ENCODE results near the gene ZNF778. TPM values are rescaled to one million over a fixed set of nuclear protein-coding genes. Genes with fewer than 3 reads are reported as not detected.

The ZNF778 gene
- total and polyA plus RNA-seq, 2 of the 8 experiments (the other 6 are each of a cell fraction or from before 2014, with no cell fraction given) = 9.5 to 21.9 TPM

DNA sequence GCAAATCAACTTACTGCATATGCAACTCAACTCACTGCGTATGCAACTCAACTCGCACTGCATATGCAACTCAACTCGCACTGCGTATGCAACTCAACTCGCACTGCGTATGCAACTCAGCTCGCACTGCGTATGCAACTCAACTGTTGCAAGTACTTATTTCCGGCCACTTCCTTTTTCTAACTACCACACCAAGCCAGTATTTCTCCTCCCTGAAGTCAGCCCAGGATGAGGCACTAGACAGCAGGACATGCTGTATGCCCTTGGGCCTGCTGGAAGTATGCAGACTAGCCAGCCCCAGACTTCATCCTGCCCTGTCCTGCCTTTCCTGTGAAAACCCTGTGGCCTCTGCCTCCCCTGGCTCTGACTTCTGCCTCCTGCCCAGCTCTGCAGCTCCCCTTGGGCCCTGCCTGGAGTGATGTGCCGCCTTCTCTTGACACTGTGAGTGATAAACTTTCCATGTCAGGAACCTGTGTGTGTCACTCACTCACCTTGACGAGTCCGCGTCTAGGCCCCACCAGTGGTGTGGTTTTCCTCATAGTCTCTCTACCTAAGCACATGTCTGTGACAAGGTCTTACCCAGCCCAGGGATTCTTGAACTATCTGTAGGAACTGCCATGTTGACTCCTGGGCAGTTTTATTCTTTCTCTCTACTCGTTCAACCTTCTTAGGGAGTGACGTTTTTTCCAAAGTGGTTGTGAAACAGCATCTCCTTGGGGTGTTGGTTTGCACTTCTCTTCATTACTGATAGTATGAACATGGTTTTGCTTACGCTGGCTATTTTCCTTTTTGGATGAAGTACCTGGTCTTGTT lies 16.4 kb downstream of the ZNF778 start:
- H3K4ac ChIP-seq (replicated peaks; ENCODE audit: insufficient read length, low read depth, low read length) = no peak overlapping the region
- CTCF ChIA-PET (ENCODE audit: partially characterized antibody) = interaction anchor here (0.7 kb wide), 1 partner anchor 96 kb away, joined by 3 read pairs; no protein-coding TSS in a partner anchor
- POLR2A ChIA-PET (ENCODE audit: partially characterized antibody) = interaction anchor here (1.1 kb wide), 1 partner anchor 16 kb away, joined by 3 read pairs; the partner anchor contains the start of gene ZNF778
- H3K9me3 ChIP-seq (ENCODE audit: insufficient read depth in 2 of 2, low read depth in 1 of 2, low read length in 1 of 2) = peaks cover 24 to 27% of the 10 kb centered on the region in 2 experiments
- H2AK5ac ChIP-seq (ENCODE audit: low read depth, low read length) = no peak overlapping the region
- no peak overlapping the region for H3K18ac ChIP-seq (ENCODE audit: extremely low read depth, low read length)
- H3K4me3 ChIP-seq (ENCODE audit: extremely low read depth in 1 of 4, insufficient read depth in 2 of 4, low read depth in 3 of 4, low read length in 4 of 4) = no peak overlapping the region
- no peak overlapping the region for H4K5ac ChIP-seq (ENCODE audit: insufficient read length, low read depth, low read length)
- no peak overlapping the region for H3K4me2 ChIP-seq (ENCODE audit: insufficient read depth in 1 of 2, low read depth in 2 of 2, low read length in 2 of 2)
- 95% methylated on average over 16 of the region's 16 CpGs; no CpG with 5 or more reads in 1 of the 2 experiments for WGBS, 2 experiments (ENCODE audit: extremely low coverage in 1 of 2, insufficient coverage in 1 of 2, insufficient read length in 1 of 2, insufficient replicate concordance in 2 of 2, low coverage in 1 of 2, low lambda C conversion rate in 2 of 2, missing lambda C conversion rate in 1 of 2)
- H3K27ac ChIP-seq (ENCODE audit: low read depth, low read length) = no peak overlapping the region
- no peaks in the 10 kb centered on the region for H3K27me3 ChIP-seq (replicated peaks in 1 of 4; ENCODE audit: control insufficient read depth in 3 of 4, extremely low read depth in 1 of 4, insufficient read depth in 3 of 4, low read length in 3 of 4)
- no peak overlapping the region for H2AFZ ChIP-seq (ENCODE audit: low read length)
- no peak overlapping the region for H2BK20ac ChIP-seq (ENCODE audit: low read length)
- H3K56ac ChIP-seq (replicated peaks; ENCODE audit: insufficient read length, low read depth, low read length) = no peak overlapping the region
- peaks cover 2% of the 10 kb centered on the region; the same call in 1 of the 2 replicates for H3K23me2 ChIP-seq (ENCODE audit: low read depth, low read length)
- no peak overlapping the region for H2BK12ac ChIP-seq (ENCODE audit: low read depth, low read length)
- H3K23ac ChIP-seq (ENCODE audit: insufficient read length) = no peak overlapping the region
- H4K91ac ChIP-seq (replicated peaks; ENCODE audit: insufficient read length, low read length) = no peak overlapping the region
- no peak overlapping the region for H3K14ac ChIP-seq (ENCODE audit: insufficient read length)
- H4K8ac ChIP-seq (ENCODE audit: extremely low read depth, insufficient read depth, low read length) = no peak overlapping the region
- H3K79me1 ChIP-seq (ENCODE audit: low read depth, low read length) = peaks cover 6% of the 10 kb centered on the region; the same call in 1 of the 2 replicates
- no peak overlapping the region for H3K9ac ChIP-seq (replicated peaks in 1 of 4; ENCODE audit: extremely low read depth in 1 of 4, low read depth in 3 of 4, low read length in 3 of 4)
- FAIRE-seq (no peak), DNase-seq (ENCODE audit: low read depth in 1 of 2, low spot score in 2 of 2) (no peak)
- no peaks in the 10 kb centered on the region for H4K20me1 ChIP-seq (replicated peaks in 1 of 2; ENCODE audit: control insufficient read depth in 1 of 2, insufficient read depth in 2 of 2, low read length in 2 of 2)
- H2BK120ac ChIP-seq (replicated peaks; ENCODE audit: low read depth, low read length) = no peak overlapping the region
- H3K79me2 ChIP-seq (ENCODE audit: control insufficient read depth in 1 of 2, insufficient read depth in 2 of 2, low read length in 2 of 2) = peaks cover 0 to 2% of the 10 kb centered on the region in 2 experiments; a peak in 1 of 4 replicates
- H2BK5ac ChIP-seq (ENCODE audit: low read depth, low read length) = no peak overlapping the region
- H3K36me3 ChIP-seq (ENCODE audit: control insufficient read depth in 2 of 4, insufficient read depth in 4 of 4, low read length in 3 of 4) = peaks cover 14 to 49% (median 34%) of the 10 kb centered on the region in 4 experiments
- H3K4me1 ChIP-seq (replicated peaks in 1 of 4; ENCODE audit: control insufficient read depth in 3 of 4, insufficient read depth in 4 of 4, low read length in 3 of 4) = no peaks in the 10 kb centered on the region
- no peak overlapping the region for H2BK15ac ChIP-seq (ENCODE audit: low read length)
- no peak for TF ChIP-seq POLR2A (IDR thresholded peaks at IDR 0.05; ENCODE audit: control extremely low read depth in 1 of 2, low read depth in 2 of 2, low read length in 2 of 2)
- no peak for TF ChIP-seq RNF2 (IDR thresholded peaks at IDR 0.05; ENCODE audit: borderline replicate concordance, low read depth, low read length, missing control alignments, poor library complexity, severe bottlenecking)
- no peak for TF ChIP-seq SIRT6 (IDR thresholded peaks at IDR 0.05; ENCODE audit: low read length)
- no peak for TF ChIP-seq ZNF274 (IDR thresholded peaks at IDR 0.05; ENCODE audit: borderline replicate concordance, extremely low read depth, low read length)
- TF ChIP-seq BACH1 (IDR thresholded peaks at IDR 0.05; ENCODE audit: low read length) = no peak
- no peak for TF ChIP-seq SUZ12 (IDR thresholded peaks at IDR 0.05; ENCODE audit: low read length)
